ENCODE results near the gene CLNK. TPM values are rescaled to one million over a fixed set of nuclear protein-coding genes. Genes with fewer than 3 reads are reported as not detected.

The CLNK gene
- total and polyA plus RNA-seq, 4 donors: under 0.01 to 0.01 (median under 0.01) TPM; not detected in 1

GRCh38 chr4:10666616-10667015 is 18.0 kb downstream of the CLNK start:
- Histone ChIP-seq H3K4me1 (ENCODE audit: control insufficient read depth in 4 of 4, insufficient read depth in 4 of 4, low read length in 3 of 4) (no peaks in the 10 kb centered on the region), H3K9me3 (ENCODE audit: control insufficient read depth in 4 of 4, low read length in 3 of 4) (no peaks in the 10 kb centered on the region), H3K9ac (ENCODE audit: low read depth in 1 of 2, low read length in 2 of 2) (no peak overlapping the region), H3K36me3 (ENCODE audit: control insufficient read depth in 4 of 4, insufficient read depth in 3 of 4, low read depth in 1 of 4, low read length in 3 of 4) (no peaks in the 10 kb centered on the region), H3K27me3 (ENCODE audit: control insufficient read depth in 4 of 4, insufficient read depth in 4 of 4, low read length in 3 of 4) (peaks cover 0 to 4% (median 0%) of the 10 kb centered on the region in 4 donors), H3K27ac (ENCODE audit: low read depth in 1 of 2, low read length in 2 of 2) (no peak overlapping the region), H3K4me3 (ENCODE audit: low read depth in 1 of 3, low read length in 3 of 3) (no peak overlapping the region)
- TF ChIP-seq YY1 (IDR thresholded peaks at IDR 0.05) (no peak), MAX (IDR thresholded peaks at IDR 0.05) (no peak), GABPA (IDR thresholded peaks at IDR 0.05 in 1 of 2, conservative IDR thresholded peaks at IDR 0.05 in 1 of 2) (no peak), FOXA1 (IDR thresholded peaks at IDR 0.05) (no peak), JUND (IDR thresholded peaks at IDR 0.05) (no peak), NR2F2 (IDR thresholded peaks at IDR 0.05) (no peak), HNF4A (conservative IDR thresholded peaks at IDR 0.05) (no peak), ATF3 (IDR thresholded peaks at IDR 0.05) (no peak), ZBTB33 (IDR thresholded peaks at IDR 0.05) (no peak), TAF1 (conservative IDR thresholded peaks at IDR 0.05) (no peak), SP1 (IDR thresholded peaks at IDR 0.05) (no peak), RXRA (IDR thresholded peaks at IDR 0.05) (no peak), HNF4G (IDR thresholded peaks at IDR 0.05) (no peak), REST (IDR thresholded peaks at IDR 0.05) (no peak), CTCF (IDR thresholded peaks at IDR 0.05; ENCODE audit: low read depth, low read length, missing input control) (no peak), FOXA2 (IDR thresholded peaks at IDR 0.05) (no peak), EGR1 (IDR thresholded peaks at IDR 0.05; ENCODE audit: low read depth in 2 of 2) (no peak), RAD21 (IDR thresholded peaks at IDR 0.05) (no peak)
- WGBS: 66% methylated on average over 6 of the region's 6 CpGs
- DNase-seq (ENCODE audit: low spot score): no peak
